Islet precursor cell (in vitro differentiated cells): Measurements from ENCODE around the gene PPP1R1B.
A peak's percentile ranks its signal among the peaks of the same experiment; 100 is the strongest.

Experiments used
- DNase-seq: peaks from one replicate; pipeline ENCODE4 v3.0.0-alpha.2; 2018

Gene PPP1R1B

DNA sequence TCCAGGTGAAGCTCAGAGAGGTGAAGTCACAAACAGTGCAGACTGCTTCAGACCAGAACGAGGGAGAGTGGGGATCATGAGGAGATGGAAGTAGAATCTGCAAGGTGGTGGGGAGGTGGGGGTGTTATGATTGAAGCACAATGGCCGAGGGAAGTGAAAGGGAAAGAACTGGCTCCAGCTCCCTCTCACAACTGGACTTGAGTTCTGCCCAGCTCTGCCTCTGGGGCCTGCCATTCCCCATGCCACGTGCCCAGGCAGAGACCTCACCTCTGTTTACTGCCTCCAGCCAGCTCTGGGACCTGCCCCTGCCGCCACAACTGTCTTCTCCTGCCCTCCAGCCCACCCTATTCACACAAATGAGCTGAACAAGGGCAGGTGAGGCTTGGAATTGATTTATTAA lies 44.0 kb downstream of the PPP1R1B start:
- no peak for DNase-seq

DNA sequence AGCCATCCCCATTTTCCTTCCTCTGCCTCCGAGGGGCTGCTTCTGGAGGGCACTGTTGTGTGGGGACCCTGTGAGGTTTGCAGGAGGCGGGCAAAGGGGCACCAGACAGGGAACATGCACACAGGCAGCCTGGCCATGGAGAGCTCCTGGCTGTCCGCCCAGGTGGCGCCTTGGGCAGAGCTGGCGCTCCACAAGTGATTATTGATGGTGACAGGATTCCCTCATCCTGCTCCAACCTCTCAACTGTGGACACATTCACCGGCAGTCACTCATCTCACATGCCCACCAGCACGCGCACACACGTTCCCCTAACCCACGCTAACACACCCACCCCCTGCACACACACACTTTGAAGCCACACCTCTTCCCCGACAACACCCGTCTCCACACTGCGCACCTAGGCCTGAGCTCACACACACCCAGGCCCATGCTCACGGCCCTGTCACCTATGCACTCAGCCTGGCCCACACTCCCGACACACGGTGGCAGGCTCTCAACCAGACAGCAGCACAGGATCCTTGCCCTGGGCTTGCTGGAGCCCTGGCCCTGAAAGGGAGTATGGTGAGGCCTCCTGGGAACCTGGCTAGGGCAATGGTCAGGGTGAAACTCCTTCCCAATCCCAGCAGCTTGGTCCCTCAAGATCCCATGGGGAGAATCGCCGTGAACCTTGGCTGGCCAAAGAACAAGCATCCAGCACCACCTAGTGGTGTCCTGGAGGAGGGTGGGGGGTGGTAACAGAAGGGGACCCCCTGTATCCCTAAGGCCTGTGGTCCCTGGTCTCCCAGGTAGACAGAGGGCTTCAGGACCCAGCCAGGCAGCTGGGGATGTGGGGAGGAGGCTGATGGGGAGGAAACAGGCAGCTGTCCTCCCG lies 45.1 kb downstream of the PPP1R1B start:
- DNase-seq = peak; percentile 81

DNA sequence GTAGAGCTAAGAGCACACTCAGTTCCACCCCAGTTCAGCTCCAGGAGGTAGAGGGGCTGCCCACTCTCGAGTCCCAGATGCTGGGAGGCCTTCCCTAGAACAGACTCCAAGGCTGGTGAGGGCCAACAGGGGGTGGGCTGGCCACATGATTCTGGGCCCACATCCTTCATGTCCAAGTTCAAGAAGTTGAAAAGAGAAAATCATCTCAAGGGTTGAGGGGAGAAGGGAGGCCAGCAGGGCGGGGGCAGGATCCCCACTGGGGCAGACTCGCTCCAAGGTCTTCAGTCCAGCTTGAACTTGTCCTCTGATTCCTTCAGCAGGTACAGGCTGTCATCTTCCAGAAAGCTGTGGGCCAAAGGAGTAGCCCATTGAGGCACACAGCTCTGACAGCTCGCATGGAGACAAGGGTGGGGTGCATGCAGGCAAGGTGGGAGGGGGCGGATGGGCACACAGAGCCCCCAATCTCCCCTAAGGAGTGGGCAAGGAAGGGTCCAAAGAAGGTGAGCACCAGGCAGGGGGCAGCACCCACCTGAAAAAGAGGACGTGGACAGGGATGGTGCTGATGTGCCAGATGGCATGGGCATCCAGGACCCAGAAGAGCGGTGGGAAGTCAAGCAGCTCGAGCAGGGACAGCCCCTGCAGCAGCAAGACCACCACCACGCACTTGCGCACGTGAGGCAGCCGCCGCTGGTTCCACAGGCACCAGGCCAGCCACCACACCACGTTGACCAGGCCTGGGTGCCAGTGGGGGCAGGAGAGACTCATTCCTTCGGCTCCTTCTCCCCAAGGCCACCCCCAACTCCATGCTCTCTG lies 46.0 kb downstream of the PPP1R1B start:
- no peak for DNase-seq

DNA sequence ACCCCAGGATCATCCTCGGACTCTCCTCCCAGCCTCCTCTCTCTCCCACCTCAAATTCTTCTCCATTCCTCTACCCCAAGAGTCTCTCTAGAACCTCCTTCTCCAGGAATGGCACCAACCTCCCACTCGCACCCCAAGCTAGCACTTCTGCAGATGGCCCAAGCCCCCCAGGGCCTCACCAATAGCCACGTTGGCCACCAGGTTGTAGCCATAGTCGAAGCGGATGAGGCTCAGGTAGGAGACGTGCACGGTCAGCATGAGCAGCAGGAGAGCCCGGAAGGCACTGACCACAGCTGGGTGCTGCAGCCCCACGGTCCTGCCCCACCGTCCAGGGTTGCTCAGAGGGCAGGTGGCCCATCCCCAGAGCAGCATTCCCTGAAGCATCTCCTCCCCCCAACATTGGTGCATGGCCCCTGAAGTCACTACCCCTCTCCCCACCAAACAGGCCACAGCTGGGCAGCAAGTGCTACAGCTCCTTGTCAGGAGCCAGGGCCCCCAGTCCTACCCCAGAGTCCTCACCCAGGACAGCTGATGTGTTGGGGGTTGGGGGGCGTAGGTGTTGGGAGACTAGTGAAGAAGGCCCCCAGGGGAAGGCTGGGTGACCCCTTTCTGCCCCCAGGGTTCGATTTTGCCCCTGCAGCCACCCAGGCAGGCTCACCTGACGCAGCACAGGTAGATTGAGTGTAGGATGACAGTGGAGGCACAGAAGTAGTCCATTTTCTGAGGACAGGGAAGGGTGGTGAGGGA lies 46.8 kb downstream of the PPP1R1B start:
- DNase-seq = no peak

DNA sequence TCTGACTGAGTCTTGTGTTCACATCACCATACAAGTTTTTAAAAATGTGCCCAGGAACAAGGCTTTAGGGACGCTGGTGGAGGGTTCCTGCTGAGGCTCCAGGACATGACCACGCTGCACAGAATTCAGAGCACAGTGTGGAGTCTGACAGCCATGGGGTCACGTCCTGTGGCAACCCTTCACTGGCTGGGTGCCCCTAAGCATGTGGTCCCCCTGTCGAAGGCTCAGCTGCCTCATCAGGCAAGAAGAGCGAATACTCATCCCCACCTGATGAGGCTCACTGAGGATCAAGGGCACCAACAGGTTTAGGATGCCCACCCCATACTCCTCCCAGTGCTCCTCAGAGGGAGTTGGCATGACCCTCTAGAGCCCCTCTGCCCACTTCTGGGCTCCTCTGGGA lies 47.4 kb downstream of the PPP1R1B start:
- DNase-seq = no peak

DNA sequence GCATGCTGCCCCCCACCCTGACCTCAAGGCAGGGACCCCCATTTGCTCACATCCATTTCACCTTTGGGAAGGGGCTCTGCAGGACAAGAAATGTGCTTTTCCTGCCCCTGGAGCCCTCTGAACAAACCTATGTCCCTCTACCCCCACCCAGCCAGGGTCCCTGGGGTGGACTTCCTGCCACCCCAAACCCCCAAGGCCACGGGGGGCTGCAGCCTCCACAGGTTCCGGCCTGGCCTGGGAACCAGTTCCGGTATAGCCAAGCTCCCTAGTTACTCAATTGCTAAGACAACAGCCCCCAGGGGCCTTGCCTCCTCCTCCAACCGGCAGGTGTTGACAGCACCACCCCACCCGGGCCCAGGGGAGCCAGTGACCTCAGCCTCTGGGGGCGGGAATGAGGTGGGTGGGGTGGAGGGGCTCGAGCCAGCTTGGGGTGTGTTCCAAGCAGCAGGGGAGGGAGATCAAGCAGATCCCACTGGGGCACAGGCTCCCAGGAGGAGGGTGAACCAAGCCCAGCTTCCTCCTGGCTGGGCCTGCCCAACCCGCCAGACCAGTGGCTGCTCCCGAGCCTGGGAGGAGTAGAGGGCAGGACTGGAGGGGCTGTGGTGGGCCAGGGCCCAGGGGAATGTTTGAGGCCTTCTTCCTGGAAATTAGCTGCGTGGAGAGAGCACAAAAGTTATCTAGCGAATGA lies 48.1 kb downstream of the PPP1R1B start:
- DNase-seq = peak; percentile 90

DNA sequence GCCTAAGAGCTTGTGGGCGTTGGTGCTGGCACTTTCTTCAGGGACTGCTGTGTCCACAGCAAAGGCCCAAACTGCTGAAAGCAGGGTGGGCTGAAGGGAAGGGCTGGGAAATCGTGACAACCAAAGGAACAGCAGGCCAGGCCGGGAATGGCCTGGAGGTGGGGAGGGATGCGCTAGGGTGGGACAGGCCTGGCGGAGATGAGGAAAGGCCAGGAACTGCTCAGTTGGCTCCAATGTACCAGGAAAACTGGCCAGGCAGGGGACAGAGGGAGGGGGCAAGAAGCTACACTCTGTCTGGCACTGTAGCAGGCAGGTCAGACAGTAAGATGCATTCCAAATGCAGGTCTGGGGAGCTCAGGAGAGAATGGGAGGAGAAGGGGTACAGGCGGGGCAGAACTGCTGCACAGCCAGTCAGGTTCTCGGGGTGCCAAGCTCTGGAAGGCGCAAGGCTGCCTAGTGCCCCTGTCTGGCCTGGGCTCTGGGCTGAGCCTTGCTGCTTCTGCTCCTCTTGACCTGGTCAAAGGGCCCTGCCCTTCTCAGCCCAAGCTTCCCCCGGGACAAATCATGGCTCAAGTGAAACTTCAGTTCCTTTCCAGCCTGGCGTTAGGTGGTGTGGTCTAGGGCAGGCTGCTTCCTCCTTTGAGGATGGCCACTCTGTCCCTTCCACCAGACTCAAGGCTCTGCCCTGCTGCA lies 48.8 kb downstream of the PPP1R1B start:
- DNase-seq = no peak

DNA sequence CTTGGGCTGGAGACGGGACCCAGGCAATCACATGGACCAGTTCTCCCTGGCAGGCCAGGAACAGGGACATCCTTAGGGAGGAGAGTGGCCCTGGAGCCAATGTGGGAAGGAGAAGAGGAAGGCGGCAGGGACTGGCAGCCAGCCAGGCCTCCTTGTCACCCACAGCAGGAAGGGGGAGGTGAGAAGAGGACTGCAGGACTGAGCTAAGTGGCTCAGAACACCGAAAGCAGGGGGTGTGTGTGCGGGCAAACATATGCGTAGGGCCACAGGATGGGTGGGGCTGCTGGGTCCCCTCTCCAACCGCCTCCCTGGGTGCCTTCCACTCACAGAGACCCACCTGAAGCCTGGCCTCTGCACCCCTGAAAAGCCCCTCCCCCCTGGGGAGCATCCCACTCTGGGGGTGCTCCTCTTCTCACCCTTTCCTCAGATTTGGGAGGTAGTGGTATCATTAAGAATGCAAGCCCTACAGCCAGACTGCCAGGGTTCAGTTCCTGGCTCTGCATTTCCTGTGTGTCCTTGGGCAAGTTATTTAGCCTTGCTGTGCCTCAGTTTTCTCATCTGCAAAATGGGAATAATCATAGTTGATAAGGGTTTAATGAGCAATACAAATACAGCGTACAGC lies 49.6 kb downstream of the PPP1R1B start:
- DNase-seq = no peak

DNA sequence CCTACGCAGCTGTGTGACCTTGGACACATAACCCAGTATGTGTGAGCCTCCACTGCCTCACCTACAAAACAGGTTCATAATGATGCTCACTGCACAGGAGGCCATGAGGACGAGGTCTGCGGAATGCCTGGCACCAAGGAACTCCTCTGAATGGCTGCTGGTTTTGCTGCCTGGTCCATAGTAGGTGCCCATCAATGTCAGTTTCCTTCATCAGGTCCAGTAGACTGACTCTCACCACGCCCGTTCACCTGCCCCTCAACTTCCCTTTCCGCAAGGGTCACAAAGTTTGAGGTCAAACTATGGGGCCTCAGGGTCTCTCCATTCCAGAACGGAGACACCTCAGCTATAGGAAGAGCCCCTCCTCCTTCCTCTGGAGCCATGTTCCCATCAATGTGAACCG lies 50.3 kb downstream of the PPP1R1B start:
- no peak for DNase-seq

DNA sequence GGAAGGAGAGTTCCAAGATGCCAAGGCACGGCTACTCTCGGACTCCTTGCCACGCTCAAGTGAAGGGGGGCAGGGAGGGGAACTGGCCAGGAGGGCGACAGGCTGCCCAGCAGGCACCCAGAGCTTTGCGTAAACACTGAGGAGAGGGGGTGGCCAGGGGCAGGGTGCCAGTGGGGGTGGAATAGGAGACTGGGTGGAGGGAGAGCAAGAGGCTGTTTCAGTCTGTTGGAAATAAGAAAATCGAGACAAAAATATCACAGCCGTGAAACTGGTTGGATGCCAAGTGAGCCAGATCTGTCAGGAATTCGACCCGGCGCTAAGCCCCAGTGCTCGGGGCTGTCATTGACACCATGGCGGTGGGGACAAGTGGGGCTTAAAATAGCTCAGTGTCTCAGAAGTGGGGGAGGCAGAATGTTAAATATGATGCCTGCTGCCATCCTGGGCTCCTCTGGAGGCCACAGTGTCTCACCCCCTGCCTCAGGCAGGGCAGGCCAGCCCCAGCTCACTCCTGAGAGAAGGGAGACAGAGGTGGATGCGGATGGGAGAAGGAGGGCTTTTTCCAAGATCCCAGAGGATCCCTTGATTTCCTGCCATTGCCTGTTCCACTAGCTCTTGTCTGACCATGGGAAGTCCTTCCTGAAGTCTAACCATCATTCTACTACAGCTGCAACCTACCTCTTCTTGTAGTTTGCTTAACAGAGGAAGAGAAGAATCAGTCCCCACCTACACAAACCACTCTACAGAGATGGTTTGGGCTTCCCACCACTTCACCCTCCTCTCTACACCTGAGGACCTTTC lies 51.0 kb downstream of the PPP1R1B start:
- no peak for DNase-seq

DNA sequence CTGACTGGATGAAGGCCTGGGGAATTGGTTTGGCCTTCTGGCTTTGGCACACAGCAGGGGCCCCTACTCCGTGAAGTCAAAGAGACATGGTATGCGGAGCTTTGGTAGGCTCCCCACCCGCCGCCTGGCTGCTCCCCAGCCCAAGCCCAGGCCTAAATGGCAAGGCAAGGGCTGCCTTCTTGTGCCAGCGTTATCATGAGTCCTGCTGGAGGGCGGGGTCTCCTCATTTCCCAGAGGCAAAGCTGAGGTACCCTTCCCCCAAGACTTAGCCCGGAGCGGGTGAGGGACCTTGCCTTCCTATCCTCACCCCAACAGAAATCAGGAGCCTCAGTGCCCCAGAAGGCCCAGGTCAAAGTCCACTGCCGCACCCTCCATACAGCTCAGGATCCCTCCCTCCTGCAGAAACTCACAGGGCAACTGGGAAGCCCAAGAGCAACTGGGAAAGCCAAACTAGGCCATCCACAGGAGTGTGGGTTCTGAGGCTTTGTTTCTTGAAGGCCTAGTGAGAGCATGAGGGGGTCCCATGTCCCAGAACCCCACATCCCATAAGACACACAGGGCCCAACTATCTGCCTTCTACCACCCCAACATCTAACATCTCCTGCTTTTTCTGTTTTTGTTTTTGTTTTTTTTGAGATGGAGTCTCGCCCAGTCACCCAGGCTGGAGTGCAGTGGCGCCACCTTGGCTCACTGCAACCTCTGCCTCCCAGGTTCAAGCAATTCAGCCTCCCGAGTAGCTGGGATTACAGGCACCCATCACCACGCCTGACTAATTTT lies 51.8 kb downstream of the PPP1R1B start:
- no peak for DNase-seq

DNA sequence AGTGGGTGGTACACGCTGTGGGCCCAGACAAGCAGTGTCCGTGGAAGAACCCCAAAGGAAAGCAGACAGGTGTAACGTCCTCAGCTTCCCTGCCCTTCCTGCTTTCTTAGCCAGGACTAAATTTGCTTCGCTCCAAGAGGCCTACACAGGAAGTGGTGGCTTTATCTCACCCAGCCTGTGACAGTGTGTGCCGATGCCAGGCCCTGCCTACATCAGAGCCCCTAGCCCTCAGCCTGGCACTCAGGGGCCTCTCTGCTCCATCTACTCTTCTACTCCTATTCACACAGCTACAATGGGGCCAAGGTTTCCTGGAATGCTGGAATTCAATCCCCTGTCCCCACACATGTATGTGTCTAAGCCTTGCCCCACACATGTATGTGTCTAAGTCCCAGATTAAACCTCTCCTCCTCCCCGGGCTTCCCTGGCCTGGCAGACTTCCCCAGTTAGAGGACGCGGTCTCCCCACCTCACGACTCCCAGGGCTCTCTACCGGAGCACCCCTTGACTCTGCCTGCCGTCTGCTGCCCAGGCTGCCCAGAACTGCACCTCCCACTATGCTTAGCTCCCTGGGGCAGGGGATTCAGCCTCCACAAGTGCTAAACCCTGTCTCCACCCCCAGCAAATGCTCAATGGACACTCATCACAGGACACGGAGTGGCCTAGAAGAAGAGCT lies 52.9 kb downstream of the PPP1R1B start:
- DNase-seq = no peak

DNA sequence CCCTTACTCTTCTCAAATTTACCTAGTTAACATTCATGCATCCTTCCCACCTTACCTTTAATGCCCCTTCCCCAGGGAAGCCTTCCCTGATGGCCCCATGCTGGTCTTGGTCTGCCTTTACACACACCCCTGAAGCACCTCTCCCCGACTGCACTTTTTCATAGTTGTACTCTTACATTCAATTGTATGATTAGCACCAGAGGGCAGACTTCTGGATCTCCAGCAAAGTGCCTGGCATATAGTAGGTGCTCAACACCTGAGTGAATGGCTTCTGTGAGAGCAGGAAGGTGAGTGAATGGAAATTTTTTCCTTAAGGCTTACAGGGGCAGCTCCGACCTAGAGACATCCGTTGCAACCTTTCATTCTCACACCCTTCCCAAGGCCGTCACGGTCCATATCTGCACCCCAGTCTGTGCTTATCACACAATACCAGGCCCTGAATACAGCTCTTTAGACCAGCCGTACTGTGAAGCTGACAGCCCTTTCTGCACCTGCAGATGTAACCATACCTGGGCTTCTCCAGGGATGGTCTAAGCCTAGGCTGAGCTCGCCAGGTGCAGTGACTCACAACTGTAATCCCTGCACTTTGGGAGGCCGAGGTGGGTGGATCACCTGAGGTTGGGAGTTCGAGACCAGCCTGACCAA lies 56.7 kb downstream of the PPP1R1B start:
- DNase-seq = no peak

DNA sequence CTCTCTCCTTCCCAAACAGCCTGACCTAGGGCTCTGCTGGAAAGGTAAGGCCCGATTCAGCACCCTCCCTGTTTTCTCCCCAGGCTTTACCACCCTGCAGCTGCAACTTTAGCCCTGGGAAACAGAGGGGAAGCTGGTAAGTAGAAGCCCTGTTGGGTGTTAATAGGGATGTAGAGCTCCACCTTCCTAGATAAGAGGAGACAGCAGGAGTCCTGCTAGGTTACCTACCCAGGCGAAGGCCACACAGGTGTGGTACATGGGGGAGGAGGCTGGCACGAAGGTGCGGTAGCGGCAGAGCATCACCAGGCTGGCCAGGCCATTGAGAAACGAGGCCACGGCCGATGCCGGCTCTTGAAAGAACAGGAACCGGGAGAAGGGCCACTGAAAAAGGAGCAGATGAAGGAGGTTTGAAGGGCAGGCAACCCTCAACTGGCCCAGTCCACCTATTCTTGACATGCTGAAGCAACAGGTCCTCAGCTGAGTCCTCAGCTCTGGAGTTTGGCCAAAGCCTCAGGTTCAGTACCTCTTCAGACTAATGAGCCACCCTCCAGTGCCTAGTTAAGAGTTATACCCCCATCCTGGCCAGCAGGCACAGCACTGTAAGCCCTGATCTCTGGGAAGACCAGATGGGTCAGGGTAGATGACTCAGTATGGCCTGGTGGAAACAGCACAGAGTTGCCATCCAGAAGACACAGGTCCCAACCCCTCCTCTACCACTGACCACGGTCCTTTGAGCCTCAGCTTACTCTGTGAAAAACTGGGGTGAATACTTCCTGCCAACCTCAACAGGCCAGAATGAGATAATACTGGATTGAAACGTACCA lies 57.8 kb downstream of the PPP1R1B start:
- DNase-seq = no peak
